ENCODE data around the gene ADAMTSL3. TPM values are rescaled to one million over a fixed set of nuclear protein-coding genes. Genes with fewer than 3 reads are reported as not detected.

Gene ADAMTSL3
- total RNA-seq, 1 experiment from 2014 or later: 4.5 TPM

DNA sequence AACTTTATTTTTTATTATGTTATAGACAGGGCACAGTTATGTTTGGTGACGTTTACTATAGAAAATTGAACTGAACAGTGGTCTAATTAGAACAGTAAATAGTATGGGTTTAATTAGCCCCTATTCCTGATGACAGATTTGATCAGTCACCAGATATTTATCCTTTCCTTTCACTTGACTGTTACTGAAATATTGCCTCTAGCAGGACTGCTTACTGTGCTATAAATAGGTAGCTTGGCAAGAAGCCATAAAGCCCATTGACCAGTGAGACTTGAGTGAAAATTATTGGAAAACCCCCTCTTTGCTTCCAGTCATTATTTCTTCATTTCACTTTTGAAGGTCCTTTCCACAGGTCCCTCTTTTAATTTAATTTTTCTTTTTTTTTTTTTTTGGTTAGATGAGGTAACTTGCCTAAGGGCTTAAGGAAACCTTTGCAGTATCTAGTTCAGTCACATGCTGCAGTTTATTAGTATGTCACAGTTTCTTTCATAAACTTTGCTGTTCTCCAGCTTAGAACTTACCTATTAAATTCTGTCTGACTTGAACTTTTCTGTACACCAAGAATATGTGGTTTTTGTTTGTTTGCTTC lies 115.6 kb downstream of the ADAMTSL3 start:
- in situ Hi-C loops (cut with HindIII; ENCODE audit: low pct_unique_long_range_greater_than_20kb, low sequenced_read_pairs): no loop called here
- no peak for DNase-seq (ENCODE audit: low read depth)

DNA sequence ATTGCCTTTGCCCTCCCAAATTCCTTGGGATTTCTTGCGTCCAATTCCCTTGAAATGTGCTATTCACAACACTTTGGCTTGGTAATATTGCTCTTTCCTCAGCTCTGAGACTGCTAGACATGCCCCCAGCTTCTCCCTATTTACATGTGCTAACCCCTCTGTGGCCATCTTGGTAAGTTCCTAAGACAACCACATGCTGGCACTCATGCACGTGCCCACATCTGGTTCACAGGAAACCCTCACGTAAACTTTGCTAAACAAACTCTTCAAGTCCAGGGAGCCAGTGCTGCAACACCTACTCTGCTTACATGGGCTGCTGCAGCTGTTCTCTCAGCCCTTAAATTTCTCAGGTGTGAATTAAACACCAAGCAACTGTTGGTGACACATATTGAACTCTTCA lies 121.8 kb downstream of the ADAMTSL3 start:
- in situ Hi-C loops (cut with HindIII; ENCODE audit: low pct_unique_long_range_greater_than_20kb, low sequenced_read_pairs): no loop called here

DNA sequence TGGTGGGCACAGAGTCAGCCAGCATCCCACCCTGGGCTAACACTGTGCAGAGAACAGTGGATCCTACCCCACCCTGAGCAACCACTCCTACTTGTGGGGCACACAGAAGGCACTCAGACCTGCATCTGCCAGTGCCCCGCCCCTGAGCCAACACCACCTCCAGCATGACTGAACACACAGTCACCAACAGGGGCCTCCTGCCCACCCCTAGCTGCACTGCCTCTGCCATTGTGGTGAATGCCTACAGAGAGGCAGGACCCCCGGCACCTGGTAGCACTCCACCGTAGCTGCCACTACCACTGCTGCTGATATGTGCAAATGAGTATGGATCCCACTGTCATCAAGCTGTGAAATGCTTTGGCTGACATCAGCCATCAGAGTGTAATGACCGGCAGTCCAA lies 123.1 kb downstream of the ADAMTSL3 start:
- no peak for DNase-seq (ENCODE audit: low read depth)
- in situ Hi-C loops (cut with HindIII; ENCODE audit: low pct_unique_long_range_greater_than_20kb, low sequenced_read_pairs): no loop called here

More for the DNA sequence above, 121.8 kb downstream of the ADAMTSL3 start:
- DNase-seq (ENCODE audit: low read depth): no peak

DNA sequence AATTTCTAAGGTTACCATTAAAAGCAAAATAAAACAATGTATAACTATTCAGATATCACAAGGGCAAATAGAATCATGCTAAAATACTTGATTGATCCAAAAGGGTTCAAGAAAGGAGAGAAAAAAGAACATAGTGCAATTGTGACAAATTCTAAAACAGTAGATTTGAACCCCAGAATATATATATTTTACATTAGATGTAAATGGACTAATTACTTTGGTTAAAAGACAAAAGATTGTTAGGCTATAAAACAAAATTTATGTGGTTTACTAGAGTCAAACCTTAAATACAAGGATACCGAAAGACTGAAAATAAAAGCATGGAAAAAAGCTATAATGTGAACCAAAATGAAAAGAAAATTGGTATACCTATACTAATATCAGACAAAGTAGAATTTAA lies 129.3 kb downstream of the ADAMTSL3 start:
- in situ Hi-C loops (cut with HindIII; ENCODE audit: low pct_unique_long_range_greater_than_20kb, low sequenced_read_pairs): no loop called here
- DNase-seq (ENCODE audit: low read depth): no peak

DNA sequence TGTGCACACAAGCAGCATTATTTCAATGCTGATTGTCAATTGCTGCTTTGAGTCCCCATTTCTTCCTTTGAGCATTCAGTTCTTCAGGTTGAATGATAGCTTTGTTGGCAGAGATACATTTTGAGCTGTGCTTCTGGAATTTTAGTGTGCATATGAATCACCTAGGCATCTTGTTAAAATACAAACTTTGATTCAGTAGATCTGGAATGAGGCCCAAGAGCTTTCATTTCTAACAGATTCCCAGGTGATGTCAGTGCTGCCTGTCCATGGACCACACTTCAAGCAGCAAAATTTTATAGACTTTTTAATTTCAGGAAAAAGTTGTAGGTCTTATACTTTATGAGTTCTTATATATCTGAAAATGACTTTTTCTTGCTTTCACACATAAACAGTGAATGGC lies 131.1 kb downstream of the ADAMTSL3 start:
- peak; percentile 33 for DNase-seq (ENCODE audit: low read depth)
- in situ Hi-C loops (cut with HindIII; ENCODE audit: low pct_unique_long_range_greater_than_20kb, low sequenced_read_pairs): no loop called here

DNA sequence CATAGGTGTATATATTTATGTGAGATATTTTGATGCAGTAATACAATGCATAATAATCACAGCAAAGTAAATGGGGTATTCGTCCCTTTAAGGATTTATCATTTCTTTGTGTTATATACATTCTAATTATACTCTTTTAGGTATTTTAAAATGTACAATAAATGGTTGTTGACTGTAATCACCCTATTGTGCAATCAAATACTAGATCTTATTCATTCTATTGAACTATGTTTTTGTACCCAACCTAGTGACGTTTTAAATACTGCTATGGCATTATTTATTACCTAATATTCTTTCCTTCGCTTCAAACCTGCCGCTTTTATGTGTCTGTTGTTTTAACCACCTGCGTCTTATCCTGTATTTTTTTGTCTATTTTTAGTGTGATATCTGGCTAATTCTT lies 132.4 kb downstream of the ADAMTSL3 start:
- in situ Hi-C loops (cut with HindIII; ENCODE audit: low pct_unique_long_range_greater_than_20kb, low sequenced_read_pairs): no loop called here
- no peak for DNase-seq (ENCODE audit: low read depth)

DNA sequence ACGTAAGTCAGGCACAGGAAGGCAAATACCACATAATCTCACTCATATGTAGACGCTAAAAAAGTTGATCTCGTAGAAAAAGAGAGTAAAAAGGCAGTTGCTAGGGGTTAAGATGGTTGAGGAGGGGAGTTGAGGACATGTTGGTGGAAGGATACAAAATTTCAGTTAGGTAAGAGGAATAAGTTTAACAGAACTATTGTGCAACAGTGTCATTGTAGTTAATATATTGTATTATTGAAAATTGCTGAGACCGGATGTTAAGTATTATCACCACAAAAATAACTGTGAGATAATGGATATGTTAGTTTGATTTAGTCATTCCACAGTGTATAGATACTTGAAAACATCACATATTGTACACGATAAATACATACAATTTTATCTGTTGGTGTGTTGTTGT lies 139.1 kb downstream of the ADAMTSL3 start:
- DNase-seq (ENCODE audit: low read depth): no peak
- in situ Hi-C loops (cut with HindIII; ENCODE audit: low pct_unique_long_range_greater_than_20kb, low sequenced_read_pairs): no loop called here

DNA sequence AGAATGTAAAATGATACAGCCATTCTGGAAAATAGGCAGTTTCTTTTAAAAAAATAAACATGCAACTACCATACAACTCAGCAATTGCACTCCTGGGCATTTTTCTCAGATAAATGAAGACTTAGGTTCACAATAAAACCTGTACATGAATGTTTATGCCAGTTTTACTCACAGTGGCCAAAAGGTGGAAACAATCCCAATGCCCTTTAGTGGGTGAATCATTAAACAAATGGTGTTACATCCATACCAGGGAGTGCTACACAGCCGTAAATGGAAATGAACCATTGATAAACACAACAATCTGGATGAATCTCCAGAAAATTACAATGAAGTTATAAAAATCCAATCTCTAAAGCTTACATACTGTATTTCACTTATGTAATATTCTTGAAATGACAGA lies 140.3 kb downstream of the ADAMTSL3 start:
- in situ Hi-C loops (cut with HindIII; ENCODE audit: low pct_unique_long_range_greater_than_20kb, low sequenced_read_pairs): no loop called here
- no peak for DNase-seq (ENCODE audit: low read depth)

DNA sequence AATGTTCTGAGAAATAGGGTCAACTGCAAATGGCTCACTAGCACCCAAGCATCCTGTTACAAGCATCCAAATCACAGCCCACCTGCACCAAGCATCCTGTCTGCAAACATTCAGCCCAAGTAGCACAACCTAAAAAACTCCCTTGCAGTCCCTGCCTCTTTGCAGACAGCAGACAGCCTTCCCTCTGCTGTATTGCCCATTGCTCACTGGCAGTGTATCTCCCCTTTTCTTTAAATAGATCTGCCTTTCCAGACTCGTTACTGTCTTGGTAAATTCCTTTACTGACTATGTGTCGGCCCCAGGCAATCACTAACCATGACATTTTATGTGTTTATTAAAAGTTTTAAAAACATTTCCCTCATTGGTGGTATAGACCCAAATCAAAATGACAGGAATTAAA lies 155.4 kb downstream of the ADAMTSL3 start:
- DNase-seq (ENCODE audit: low read depth): no peak
- in situ Hi-C loops (cut with HindIII; ENCODE audit: low pct_unique_long_range_greater_than_20kb, low sequenced_read_pairs): no loop called here

DNA sequence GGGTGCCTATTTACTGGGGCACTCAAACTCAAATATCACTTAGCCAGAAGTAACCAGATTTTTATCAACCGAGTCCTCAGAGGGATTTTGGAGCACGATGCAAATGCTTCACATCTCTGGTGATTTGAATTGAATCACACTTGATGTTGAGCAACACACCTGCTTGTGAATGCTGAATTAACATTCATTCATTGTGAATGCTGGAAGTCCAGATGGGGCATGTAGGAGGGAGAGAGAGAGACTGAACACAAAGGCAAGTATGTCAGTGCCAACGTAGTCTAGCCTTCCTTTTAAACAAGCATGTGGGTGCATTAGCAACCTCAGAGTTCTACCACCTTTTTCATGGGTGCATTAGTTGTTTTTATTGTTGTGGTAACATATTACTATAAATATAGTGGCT lies 156.2 kb downstream of the ADAMTSL3 start:
- in situ Hi-C loops (cut with HindIII; ENCODE audit: low pct_unique_long_range_greater_than_20kb, low sequenced_read_pairs): no loop called here
- no peak for DNase-seq (ENCODE audit: low read depth)

DNA sequence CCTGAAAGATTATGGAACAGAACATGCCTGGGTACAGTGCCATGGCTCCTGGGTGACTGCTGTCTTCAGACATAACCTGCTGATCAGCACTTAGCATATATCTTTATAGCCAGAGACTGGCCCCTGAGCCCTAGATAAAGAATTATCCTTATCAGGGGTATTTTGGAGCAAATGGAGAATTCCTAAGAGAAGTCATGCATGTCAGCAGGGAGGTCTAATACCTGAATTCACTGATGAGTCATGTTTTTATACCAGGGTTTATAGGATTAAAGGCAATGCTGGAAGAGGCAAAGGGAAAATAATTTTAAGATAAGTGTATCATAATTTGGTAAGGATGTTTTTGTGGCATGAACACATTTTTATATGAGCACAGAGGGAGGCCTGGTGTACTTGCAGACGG lies 159.8 kb downstream of the ADAMTSL3 start:
- DNase-seq (ENCODE audit: low read depth): no peak
- in situ Hi-C loops (cut with HindIII; ENCODE audit: low pct_unique_long_range_greater_than_20kb, low sequenced_read_pairs): no loop called here

DNA sequence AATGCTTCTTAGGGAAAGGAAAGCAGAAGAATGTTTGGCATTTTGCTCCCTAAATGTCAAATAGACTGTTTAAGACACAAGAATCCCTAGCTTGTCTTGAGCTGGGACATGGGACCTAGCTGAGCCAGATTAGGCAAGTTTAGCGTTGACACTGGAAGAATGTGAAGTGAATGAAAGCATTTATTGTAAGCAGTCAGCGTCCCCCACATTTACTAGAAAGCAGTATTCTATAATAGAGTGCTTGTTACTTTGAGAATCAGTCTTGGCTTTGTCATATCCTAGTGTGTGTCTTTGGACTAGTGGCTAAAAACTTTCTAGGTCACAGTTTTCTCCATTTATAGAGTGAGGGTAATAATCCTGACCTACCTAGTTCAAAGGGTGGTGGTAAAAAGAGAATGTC lies 161.6 kb downstream of the ADAMTSL3 start:
- no peak for DNase-seq (ENCODE audit: low read depth)
- in situ Hi-C loops (cut with HindIII; ENCODE audit: low pct_unique_long_range_greater_than_20kb, low sequenced_read_pairs): no loop called here

DNA sequence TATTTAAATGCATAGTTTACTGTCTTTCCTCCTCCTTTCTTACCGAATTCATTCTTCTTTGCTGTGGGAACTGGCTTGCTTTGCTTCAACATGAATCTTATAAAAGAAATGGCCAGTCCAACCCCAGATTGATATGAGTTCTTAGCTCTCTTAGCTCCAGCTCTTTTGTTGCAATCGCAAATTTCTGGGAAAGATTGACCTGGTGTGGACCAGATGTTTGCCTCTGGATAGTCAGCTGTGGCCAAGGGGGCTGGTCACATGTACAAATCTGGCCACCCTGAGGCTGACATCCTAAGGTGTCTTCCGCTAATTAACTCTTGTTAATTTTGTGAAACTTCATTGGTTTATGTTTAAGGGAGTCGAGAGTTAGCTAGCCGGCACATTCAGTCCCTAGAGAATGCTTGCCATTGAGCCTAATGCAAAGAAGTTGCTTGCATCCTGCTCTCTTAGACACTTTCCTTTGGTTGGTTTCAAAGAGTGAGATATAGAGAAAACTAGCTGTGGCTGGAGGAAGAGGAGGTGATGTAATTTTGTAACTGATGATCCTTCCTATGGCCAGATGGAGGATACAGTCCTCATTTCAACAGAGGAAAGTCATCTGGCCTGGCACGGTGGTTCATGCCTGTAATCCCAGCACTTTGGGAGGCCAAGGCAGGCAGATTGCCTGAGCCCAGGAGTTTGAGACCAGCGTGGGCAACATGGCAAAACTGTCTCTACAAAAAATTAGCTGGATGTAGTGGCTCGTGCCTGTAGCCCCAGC lies 162.4 kb downstream of the ADAMTSL3 start:
- in situ Hi-C loops (cut with HindIII; ENCODE audit: low pct_unique_long_range_greater_than_20kb, low sequenced_read_pairs): no loop called here
- no peak for DNase-seq (ENCODE audit: low read depth)

DNA sequence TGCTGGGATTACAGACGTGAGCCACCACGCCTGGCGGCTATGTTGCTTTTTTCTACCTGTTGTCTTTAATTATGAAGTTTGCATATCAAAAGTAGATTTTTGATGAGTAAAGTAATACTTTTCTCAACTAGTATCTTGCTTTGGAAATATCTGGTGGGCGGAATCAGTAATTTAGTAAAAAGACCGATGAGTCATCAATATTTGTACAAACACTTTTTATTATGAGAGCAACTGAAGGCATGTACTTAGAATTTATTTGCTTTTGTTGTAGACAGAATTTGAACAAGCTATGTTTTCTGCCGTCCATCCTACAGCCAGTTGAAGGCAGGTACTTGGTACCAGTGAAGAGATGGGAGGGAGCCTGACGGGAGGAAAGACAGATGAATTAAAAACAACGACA lies 164.7 kb downstream of the ADAMTSL3 start:
- in situ Hi-C loops (cut with HindIII; ENCODE audit: low pct_unique_long_range_greater_than_20kb, low sequenced_read_pairs): no loop called here
- DNase-seq (ENCODE audit: low read depth): no peak

DNA sequence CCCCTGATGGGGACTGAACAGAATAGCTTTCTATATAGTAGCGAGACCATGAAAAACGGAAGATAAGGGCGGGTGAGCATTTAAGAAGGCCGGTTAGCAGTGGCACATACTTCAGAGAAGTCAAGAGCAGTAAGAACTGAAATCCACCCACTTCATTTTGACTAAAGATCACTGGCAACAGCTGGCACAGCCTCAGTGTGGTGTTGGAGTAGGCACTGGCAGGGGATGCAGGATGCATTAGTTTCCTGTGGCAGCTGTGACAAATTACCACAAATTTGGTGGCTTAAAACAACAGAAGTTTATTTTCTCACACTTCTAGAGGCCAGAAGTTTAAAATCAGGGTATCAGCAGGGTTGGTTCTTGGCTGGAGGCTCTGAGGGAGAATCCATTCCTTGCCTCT lies 176.5 kb downstream of the ADAMTSL3 start:
- in situ Hi-C loops (cut with HindIII; ENCODE audit: low pct_unique_long_range_greater_than_20kb, low sequenced_read_pairs): no loop called here
- DNase-seq (ENCODE audit: low read depth): no peak

DNA sequence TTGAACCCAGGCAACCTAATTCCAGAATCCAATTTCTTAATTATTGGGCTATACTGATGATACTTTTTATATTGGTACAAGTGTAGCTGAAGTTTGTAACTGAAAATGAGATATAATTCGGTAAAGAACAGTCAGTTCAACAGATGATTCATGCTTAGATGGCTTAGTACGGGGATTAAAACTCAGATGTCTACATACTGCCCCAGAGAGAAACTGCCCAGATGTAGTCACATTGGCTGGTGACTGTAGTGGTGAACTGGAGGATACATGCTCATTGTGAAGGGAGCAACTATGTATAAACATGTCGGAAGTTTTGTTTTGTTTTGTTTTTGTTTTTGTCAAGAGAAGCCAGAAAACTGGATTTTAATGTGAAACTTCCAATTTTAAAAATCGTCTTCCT lies 179.6 kb downstream of the ADAMTSL3 start:
- in situ Hi-C loops (cut with HindIII; ENCODE audit: low pct_unique_long_range_greater_than_20kb, low sequenced_read_pairs): no loop called here
- no peak for DNase-seq (ENCODE audit: low read depth)

DNA sequence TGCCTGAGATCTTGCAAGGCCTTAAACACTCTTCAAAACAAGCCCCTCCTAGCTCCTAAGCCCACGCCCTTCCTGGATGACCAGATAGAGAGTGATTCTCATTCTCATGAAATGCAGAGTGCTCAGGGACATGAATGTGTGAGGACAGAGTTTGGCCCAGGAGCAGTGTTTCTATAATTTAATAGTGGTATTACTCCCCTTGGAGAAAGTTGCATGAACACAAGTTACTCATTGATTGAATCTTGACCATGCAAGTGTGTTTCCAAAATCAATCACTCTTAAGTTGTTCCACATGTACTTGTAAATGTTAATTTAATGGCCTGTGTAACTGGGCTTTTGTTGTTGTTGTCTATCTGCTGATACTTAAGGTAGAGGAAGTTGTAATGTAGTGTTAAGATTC lies 181.6 kb downstream of the ADAMTSL3 start:
- in situ Hi-C loops (cut with HindIII; ENCODE audit: low pct_unique_long_range_greater_than_20kb, low sequenced_read_pairs): no loop called here
- peak; percentile 29 for DNase-seq (ENCODE audit: low read depth)

DNA sequence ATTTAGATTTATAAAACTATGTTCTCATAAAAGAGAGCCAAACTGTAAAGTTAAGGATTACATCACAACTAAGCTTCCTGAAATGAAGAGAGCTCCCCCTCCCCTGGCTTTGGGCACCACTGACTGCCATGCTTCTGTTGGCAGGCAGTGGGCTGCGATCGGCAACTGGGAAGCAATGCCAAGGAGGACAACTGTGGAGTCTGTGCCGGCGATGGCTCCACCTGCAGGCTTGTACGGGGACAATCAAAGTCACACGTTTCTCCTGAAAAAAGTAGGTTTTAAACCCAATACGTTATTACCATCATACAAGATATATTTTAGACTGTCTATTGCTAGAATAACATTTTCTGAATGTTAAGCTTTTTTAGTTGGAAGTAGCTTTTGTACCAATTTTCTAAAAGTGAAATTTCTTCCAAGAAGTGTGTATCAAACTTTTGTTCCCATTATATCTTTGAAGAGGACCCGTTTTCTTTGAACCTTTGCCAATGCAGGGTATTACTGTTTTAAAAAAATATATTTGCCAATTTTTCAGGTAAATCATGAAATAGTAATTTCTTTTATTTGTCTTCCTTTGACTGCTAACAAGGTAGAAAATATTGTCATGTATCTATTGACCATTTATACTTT lies 184.1 kb downstream of the ADAMTSL3 start:
- in situ Hi-C loops (cut with HindIII; ENCODE audit: low pct_unique_long_range_greater_than_20kb, low sequenced_read_pairs): no loop called here
- DNase-seq (ENCODE audit: low read depth): peak; percentile 22

DNA sequence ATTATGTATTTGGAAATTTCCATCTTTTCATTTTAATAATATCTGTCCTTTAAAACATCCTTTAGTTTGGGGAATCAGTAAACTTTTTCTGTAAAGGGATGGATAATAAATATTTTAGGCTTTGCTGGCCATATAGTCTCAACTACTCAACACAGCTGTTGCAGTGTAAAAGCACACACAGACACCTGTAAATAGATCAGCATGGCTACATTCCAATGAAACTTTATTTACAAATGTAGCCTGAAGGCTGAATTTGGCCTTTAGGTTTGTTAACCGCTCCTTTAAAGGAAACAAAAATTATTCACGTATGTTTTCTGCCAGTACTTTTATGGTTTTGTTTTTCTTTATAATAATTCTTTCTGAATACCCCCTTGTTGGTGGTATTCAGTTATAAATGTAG lies 184.8 kb downstream of the ADAMTSL3 start:
- DNase-seq (ENCODE audit: low read depth): no peak
- in situ Hi-C loops (cut with HindIII; ENCODE audit: low pct_unique_long_range_greater_than_20kb, low sequenced_read_pairs): no loop called here

DNA sequence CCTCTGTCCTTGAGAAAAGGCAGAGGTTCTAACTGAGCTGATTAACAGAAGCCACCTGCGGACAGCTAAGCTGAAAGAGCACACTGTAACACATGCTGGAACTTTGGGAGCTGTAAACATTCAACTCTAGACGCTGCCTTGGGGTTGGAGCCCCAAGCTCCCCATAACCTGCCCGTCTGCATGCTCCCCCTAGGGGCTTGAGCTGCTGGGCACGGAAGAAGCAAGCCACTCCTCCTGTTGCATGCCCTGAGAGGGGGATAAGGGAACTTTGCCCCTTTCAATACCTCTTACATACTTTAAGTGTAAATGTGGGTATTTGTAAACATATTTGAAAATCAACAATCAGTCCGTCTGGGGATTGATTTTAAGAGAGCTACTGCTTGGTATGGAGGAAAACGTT lies 188.4 kb downstream of the ADAMTSL3 start:
- in situ Hi-C loops (cut with HindIII; ENCODE audit: low pct_unique_long_range_greater_than_20kb, low sequenced_read_pairs): no loop called here
- DNase-seq (ENCODE audit: low read depth): no peak

Measured in Caki2 (cell line).